NCI-H2029 (cell line): ENCODE results near the gene NLRC5.
A peak's percentile ranks its signal among the peaks of the same experiment; 100 is the strongest.
"Not testable (repeated sequence)": the region's sequence is repeated elsewhere in the genome, so short reads cannot be mapped to it uniquely, and the experiment has no call there.

ENCODE experiments used
- DNase-seq: peaks from one replicate; lab custom pipeline; 2025; lab: John Stamatoyannopoulos, UW

The NLRC5 gene

DNA sequence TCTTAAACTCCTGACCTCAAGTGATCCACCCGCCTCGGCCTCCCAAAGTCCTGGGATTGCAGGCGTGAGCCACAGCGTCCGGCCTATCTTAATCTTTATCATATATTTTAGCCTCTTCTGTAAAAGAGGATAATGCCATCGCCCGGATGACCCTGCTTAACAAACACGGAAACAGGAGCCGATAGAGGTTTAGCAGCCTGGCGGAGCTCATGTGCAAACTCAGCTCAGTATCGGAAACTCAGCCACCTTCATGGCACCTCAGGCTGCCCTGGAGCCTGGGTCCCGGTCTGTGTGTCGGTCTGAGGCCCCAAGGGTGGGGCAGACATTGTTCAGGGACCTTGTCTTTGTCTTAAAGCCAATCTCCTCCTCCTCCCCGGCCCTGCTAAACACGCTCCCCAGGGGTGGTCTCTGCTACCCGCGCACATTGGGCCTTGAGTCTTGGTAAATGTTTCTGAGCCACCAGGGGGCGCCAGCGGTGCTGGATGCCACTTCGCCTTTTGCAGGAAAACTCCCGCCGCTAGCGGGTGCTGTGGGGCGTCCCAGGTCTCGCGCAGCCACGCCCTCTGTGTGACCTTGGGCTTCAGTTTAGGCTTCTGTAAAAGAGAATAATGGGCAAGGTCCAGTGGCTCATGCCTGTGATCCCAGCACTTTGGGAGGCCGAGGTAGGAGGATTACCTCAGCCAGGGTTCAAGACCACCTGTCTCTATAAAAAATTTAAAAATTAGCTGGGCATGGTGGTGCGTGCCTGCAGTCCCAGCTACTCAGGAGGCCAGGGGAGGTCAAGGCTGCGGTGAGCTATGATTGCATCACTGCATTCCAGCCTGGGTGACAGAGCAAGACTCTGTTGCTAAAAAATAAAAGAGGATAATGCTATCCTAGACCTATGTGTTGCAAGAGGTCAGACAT lies 24.9 kb upstream of the NLRC5 start:
- DNase-seq, result peak; percentile 10

DNA sequence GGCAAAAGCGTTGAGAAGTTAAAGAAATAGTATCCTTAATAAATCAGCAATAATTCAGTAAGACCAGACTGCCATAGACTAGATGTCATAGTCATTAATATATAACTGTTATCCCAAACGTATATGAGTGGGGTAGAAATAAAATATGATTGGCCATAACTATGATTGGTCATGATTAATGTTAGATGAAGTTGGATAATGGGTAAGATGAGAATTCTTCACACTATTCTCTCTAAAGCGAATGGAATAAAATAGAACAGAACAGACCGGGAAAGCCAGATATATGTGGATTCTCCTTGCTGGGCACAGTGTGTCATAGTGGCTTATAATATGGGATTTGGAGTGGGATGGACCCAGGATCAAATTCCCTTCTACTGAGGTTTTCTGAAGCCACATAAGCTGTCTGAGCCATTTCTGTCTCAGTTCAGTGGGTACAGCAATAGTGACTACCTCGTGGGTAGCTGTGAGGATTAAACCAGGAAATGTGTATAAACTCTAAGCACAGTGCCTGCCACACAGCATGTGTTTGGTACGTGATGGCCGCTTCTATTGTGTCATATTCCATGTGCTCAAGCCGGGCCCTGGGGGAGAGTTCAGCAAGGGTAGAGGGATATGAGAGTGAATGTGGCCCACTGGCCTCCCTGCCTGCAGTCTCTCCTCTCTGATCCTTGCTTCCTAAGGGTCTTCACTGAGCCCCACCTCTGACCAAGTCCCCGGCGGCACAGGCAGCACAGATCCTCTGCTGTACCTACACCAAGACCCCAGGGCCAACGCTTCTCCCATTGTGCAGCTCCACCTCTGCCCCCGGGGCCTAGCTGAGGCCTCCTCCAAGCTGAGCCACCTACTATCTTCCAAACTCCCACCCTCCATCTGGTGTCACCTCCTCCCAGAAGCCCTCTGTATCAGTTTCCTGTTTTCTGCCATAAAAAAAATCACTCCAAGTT lies 23.9 kb upstream of the NLRC5 start:
- DNase-seq, result no peak

DNA sequence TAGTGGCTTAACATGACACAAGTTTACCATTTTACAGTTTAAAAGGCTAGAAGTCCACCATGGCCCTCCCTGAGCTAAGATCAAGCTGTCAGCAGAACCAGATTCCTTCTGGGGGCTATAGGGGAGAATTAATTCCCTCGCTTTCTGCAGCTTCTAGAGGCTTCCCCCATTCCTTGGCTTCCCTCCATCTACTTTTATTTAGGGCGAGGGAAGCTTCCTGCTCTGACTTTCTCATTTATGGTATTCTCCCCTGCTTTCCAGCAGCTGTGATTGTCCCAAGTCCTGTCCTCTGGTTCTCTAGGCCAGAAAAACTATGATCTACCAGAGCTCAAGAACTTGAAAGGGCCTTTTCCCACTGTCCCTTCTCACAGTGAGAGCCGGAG lies 23.3 kb upstream of the NLRC5 start:
- DNase-seq, result no peak

DNA sequence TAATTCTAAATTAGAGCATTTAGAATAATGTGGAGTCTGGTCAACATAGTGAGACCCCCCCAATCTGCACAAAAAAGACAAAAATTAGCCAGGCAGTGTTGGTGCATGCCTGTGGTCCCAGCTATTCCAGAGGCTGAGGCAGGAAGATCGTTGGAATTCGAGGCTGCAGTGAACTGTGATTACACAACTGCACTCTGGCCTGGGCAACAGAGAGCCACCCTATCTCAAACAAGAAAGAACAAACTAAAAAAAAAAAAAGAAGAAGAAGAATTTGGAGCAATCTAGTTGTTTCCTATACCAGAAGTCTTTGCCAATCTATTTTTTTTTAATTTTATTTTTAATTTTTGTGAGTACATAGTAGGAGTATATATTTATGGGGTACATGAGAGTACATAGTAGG lies 21.6 kb upstream of the NLRC5 start:
- DNase-seq, result no peak

DNA sequence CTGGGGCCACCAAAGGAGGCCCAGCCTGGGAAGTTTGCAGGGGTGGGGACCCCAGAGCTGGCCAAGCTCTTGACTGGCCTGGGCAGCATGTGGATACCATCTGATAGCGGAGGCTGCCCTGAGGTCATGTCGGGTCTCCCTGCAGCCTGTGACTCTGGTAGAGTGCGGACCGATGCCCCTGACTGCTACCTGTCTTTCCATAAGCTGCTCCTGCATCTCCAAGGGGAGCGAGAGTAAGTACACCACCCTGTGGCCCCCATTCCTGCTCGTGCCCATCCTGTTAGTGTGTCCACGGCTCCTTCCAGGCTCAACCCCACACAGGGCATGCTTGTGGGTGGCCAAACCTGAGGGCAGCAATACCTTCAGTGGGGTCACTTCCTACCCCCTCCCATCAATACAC lies 19.6 kb upstream of the NLRC5 start:
- no peak for DNase-seq

DNA sequence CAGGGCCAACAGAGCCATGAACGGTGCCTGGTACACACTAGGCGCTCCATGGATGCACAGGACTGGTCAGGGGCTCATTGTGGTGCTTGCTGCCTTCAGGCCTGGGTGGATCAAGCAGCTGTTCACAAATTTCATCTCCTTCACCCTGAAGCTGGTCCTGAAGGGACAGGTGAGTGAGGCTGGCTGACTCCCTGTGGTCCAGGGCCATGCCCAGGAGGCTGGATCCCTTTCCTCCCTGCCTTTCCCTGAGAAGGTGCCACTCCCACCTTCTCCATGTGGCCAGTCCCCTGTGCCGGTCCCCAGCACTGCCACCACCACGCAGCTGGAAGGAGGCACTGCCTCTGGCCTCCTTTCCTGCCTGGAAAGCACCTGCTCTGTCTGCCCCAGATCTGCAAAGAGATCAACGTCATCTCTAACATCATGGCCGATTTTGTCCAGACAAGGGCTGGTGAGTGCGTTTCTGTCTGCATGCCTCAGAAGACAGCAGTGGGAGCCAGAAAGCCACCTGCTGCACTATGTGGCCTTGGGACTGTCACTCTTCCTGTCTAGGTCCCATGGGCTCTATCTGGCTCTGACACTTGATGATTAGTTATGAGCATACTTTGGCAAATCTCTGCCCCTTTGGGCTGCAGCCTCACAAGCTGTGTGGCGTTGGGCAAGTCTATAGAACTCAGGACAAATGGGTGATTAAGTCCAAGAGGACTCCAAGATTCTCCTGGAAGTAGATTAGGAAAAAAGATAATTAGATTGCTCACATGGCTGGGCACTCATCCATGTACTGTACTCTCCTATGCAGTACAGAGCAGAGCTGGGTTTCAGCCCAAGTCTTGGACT lies 18.2 kb upstream of the NLRC5 start:
- no peak for DNase-seq

DNA sequence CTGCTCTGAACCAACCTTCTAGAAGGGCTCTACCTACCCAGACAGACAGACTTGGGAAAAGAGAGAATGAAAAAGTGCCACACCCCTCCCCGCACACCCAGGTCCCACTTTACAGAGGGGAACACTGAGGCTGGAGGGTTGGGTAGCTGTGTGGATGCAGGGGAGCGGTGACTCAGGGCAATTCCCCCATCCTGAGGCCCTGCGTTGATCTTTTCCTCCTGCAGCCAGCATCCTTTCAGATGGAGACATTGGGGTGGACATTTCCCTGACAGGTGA lies 17.7 kb upstream of the NLRC5 start:
- DNase-seq, result no peak

DNA sequence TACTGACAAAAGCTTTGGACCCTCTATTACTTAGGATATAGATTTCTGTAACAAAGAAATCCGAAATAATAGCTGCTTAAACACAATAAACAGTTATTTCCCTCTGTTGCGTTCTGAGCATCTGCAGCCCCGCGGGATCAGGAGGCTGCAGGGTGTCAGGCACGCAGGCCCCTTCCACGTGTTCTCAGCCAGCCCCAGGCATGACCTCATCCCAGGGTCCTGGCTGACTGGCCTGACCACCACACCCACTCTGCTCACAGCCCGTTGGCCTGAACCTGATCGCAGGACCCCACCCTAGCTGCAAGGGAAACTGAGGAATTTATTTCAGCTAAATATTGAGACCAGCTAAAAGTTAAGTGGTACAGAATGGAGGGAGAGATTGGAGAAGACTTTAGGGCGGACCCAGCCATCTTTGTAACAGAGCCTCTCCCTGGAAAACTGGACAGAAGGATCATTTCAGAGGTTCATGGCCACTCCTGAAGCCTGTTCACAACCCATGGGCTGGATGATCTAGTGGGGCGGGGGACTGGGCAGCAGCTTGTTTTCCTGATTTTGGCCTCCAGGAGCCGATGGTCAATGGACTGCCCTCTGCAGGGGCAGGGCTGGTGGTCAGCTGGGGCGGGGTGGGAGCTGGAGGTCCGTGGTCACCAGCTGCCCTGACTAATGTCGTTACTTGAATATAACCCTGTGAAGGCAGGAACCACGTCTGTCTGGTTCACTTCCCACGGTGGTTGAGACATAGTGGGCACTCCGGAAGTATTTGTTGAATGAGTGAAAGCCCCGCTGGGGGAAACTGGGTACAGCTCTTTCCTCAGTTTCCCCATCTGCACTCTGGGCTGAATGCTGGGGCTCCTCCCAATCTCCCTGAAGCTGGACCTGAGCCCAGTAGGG lies 16.7 kb upstream of the NLRC5 start:
- no peak for DNase-seq

DNA sequence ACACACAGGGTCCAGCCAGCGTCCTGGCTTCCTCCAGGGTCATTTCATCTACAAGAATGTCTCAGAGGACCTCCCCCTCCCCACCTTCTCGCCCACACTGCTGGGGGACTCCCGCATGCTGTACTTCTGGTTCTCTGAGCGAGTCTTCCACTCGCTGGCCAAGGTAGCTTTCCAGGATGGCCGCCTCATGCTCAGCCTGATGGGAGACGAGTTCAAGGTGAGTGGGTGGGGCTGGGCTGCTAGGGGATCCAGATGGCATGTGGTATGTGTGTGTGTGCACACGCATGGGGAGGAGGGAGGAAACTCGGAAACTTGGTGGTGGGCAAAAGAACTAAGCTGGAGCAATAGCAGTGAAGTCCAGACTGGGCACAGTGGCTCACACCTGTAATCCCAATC lies 16.1 kb upstream of the NLRC5 start:
- DNase-seq, result no peak

DNA sequence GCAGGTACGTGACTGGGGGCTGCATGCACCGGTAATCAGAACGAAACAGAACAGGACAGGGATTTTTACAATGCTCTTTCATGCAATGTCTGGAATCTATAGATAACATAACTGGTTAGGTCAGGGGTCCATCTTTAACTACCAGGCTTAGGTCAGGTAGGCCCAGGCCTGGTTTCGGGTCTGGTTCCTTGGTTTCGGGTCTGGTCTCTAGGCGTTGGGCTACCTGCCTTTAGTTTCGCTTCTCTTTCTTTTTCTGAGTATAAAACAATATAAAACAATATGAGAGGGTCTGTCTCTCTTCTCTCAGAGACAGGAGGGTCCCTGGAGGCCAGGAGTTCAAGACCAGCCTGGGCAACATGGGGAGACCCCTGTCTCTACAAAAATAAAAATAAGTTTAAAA lies 15.5 kb upstream of the NLRC5 start:
- not testable (repeated sequence) for DNase-seq

DNA sequence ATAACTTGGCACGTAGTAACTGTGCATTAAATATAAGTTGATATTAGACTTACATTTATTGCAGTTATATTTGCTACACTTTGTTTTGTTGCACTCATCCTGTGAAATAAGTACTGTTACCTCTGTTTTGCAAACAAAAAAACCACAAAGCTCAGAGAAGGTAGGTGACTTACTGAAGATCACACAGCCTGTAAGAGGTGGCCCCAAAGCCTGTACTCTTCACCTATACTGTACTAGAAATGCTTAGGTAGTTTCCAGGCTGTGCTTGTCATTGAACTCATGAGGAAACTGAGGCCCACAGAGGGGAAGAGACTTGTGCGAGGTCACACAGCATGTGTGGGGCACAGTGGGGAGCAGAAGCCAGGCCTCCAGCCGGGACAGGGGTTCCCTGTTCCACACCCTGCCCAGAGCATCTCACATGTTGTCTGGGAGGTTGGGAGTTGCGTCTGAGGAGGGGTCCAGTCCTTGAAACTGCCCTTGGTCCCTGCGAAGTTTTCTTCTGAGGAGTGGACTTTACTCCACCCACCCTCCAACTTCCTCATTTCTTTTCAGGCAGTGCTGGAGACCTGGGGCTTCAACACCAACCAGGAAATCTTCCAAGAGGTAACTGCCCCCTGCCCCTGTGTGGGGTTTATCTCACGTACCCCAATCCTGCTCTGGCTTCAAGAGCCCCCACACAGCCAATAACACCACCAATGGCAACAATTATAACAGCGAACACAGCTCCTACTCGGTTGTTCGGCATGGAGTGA lies 14.6 kb upstream of the NLRC5 start:
- DNase-seq, result no peak

DNA sequence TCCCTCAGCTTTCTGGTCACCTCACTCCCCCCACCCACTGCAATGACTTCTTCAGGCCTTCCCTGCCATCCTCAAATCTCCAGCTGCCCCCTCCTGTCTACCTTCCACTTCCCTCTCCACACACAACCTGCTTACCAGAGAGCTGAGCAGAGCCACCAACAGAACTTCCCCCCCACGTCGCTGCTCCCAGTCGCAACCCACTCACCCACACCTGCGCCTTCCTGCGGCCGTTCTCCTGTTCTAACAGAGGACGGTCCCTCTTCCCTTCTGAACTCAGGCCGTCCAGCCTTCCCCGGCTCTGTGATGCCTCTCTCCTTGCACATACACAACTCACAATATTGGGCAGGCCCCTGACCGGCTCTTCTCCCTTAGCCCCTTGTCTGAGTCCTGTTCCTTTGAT lies 13.6 kb upstream of the NLRC5 start:
- DNase-seq, result no peak

DNA sequence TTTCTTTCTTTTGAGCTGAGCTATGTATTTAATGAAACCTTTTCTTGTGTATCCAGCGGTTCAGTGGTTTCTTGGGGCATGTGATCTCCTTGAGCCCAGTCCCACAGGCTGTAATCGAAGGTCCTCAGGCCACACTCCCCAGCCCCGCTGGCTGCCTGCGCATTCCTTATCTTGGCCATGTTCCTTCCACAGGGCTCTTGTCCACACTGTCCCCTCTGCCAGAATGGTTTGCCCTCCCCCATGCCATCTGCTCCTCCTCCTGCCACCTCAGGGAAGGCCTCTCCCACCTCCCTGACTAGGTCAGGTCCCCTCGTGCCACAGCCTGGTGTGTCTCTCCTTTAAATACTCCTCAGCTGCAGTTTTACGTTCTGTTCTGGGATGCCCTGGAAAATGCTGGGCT lies 12.1 kb upstream of the NLRC5 start:
- no peak for DNase-seq

DNA sequence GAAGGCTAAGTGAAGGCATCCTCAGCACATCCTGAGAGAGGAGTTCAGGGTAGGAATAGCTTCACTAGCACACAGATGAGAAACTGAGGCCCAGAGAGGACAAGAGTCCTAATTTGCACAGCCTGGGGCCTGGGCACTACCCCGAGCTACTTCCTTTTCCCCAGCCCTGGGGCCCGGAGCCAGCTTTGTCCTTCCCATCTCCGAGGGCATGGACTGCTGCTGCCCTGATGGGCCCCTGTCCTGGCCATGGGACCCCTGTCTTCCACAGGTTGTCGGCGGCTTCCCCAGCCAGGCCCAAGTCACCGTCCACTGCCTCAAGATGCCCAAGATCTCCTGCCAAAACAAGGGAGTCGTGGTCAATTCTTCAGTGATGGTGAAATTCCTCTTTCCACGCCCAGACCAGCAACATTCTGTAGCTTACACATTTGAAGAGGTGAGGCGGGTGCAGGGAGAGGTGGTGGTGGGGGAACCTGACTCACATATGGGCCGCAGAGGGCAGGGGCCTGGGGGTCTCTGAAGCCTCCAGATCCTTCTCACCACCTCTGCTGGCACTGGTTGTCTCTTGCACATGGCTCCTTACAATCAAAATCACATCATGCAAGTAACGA lies 11.4 kb upstream of the NLRC5 start:
- DNase-seq, result no peak

DNA sequence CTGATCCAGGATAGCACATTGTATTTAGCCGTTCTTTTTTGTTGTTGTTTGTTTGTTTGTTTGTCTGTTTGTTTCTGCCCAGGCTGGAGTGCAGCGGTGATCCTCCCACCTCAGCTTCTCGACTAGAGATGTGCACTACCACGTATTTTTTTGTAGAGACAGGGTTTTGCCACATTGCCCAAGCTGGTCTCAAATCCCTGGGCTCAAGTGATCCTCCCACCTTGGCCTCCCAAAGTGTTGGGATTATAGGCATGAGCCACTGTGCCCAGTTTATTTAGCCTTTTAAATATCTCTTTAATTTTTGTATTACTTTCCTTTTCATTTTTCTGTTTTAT lies 9.2 kb upstream of the NLRC5 start:
- DNase-seq, result no peak

DNA sequence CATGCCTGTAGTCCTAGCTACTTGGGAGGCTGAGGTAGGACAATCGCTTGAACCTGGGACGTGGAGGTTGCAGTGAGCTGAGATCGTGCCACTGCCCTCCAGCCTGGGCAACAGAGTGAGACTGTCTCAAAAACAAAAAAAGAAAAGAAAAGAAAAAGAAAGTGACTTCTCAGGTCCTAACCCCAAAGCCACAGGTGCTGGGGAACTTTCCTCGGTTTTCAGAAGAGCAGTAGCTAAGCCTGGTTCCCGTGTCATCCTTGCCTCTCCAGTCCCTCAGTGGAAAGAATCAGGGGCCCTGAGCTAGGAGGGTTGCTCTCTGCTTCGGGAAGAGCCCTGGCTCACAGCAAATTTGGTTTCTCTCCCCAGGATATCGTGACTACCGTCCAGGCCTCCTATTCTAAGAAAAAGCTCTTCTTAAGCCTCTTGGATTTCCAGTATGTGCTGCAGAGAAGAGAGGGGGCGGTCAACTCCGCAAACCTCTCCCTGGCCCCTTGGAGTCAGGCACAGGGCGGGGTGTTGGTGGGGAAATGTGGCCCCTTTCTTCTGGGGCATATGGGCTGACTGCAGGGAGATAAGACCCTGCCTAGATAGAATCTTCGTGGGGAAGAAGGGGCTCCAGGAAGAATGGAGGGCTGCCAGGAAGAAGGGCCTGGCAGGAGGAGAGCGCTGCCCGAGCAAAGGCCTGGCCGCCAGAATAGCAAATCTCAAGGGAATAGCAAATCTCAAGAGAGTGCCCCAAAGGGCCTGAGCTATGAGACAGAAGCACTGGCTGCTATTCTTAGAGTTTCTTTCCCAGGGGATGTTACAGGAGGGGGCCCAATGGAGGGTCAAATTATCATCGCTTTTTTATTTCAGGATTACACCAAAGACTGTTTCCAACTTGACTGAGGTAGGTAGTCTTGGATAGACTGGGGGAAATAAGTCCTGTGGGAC lies 8.3 kb upstream of the NLRC5 start:
- DNase-seq, result no peak

DNA sequence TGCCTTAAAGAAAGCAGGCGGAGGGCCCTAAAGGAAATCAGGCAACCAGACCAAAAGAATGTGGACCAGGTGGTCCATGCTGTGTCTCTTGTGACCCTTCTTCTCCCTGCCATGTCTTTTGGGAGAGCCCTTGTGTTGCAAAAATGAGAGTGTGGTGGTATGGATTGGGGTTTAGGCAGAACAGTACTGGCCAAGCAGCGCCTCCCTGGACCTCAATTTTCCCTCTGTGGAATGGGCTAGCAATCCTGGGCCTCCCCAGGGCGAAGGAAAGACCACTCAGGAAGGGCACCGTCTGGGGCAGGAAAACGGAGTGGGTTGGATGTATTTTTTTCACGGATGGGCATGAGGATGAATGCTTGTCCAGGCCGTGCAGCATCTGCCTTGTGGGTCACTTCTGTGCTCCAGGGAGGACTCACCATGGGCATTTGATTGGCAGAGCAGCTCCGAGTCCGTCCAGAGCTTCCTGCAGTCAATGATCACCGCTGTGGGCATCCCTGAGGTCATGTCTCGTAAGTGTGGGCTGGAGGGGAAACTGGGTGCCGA lies 7.6 kb upstream of the NLRC5 start:
- DNase-seq, result no peak

DNA sequence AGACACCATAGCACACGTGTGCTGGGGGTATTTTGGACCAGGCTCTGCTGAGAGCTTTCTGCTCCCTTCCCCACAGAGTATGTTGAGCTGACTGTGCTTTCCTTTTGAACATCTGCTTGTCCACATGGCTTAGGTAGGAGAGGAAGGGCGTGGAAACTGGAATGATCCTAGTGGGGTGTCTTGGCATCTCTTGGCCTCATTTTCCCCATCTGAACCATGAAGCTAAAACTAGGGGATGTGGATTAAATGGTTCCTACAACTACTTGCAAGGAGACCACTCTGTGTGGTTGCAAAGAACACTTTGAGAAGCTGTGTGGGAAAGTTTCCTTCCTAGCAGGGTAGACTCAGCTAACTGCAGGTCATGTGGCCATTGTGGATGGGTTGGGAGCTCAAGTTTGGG lies 6.7 kb upstream of the NLRC5 start:
- no peak for DNase-seq

DNA sequence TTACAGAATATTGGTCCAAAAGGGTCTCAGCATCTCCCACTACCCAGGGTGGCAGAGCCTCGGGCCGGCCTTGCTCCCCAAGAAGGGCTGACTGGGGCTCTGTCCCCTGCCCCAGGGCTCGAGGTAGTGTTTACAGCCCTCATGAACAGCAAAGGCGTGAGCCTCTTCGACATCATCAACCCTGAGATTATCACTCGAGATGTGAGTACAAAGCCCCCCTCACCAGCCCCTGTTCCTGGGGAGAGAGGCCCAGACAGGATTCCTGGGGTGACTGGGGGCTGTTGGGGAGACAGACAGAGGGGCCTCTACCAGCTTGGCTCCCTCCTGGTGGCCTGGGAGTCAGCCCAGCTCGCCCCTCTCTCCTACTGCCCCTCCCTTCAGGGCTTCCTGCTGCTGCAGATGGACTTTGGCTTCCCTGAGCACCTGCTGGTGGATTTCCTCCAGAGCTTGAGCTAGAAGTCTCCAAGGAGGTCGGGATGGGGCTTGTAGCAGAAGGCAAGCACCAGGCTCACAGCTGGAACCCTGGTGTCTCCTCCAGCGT lies 6.1 kb upstream of the NLRC5 start:
- no peak for DNase-seq
